Gastroesophageal sphincter (tissue), 3 donors: Measurements from ENCODE around the gene WIPF2.

Source experiments
- CTCF ChIP-seq, 4 experiments: fragments of 200-600 bp in 2 of 4; fragments of 450-650 bp in 2 of 4; sonication (generic) in 1 of 4; IDR thresholded peaks; one replicate each; pipeline ENCODE4 v1.5.1; 2017 to 2019; ENCODE audit warnings: antibody characterized with exemption in 4 of 4, mild to moderate bottlenecking in 2 of 4, moderate library complexity in 2 of 4
- POLR2A ChIP-seq, 2 donors: fragments of 450-650 bp; IDR thresholded peaks; one replicate each; pipeline ENCODE4 v1.6.1; 2017; ENCODE audit warnings: antibody characterized with exemption in 2 of 2, mild to moderate bottlenecking in 2 of 2, moderate library complexity in 1 of 2

DNA sequence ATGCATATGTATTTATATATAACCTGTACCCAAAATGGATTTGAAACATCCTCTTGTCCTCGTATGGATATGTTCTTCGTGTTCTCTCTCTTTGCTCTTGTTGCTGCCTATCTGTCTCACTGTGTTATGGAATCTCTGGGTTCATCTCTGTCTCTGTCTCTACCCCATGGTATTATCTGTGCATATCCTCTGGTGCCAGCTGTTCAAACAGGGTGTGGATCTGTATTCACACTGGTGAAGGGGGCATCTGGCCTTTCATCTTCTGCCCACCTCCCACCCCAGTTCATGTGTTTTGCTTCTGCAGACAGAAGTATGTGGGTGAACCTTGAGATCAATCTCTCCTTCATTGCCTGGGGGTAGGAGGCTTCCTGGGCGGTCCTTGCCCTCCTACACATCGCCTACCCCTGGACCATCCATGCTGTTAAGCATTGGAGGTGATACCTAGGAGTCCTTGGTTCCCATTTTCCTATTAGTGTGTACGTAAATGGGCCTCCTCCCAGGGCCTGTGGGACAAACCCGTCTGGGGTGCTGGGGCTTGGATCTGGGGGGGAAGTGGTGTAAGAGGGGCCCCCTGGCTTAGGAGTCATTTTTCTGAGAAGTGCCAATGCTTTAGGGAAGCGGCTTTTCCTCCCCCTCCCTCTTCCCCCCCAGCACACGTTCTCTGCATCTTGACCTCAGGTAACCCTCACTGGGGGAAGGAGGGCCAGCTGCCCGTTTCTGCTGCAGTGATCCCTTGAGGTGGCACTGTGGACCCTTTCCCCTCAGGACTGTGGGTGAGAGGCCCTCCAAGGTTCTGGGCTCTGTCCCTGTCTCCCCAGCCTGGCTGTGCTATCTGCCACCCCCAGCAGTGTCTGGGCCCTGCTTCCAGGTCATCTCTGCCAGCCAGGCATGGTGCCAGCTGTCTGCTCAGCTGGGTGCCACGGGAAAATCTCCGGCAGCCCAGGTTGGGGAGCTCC, 111.0 kb downstream of the WIPF2 start:
- TF ChIP-seq CTCF (IDR thresholded peaks at IDR 0.05) (no peak), POLR2A (IDR thresholded peaks at IDR 0.05) (no peak)
